Activated naive CD8-positive, alpha-beta T cell treated with anti-CD3 and anti-CD28 coated beads for 36 hours (primary cell): ENCODE results near the gene WDR90. TPM values are rescaled to one million over a fixed set of nuclear protein-coding genes. Genes with fewer than 3 reads are reported as not detected.

ENCODE experiments used
- DNase-seq: peaks from one replicate; pipeline ENCODE4 v3.0.0; 2021
- H3K27ac Mint-ChIP-seq: one replicate; pipeline ENCODE4 v1.8.0; 2022; ENCODE audit warnings: mild to moderate bottlenecking, moderate library complexity, mixed read lengths
- H3K27me3 Mint-ChIP-seq: one replicate; pipeline ENCODE4 v1.8.0; 2022; ENCODE audit warnings: mild to moderate bottlenecking, mixed read lengths
- H3K36me3 Mint-ChIP-seq: one replicate; pipeline ENCODE4 v1.8.0; 2021; ENCODE audit warnings: mild to moderate bottlenecking, mixed read lengths
- H3K4me1 Mint-ChIP-seq: one replicate; pipeline ENCODE4 v1.8.0; 2021; ENCODE audit warnings: mixed read lengths
- H3K4me3 Mint-ChIP-seq: one replicate; pipeline ENCODE4 v1.8.0; 2022; ENCODE audit warnings: mild to moderate bottlenecking, moderate library complexity, mixed read lengths
- H3K9me3 Mint-ChIP-seq: one replicate; pipeline ENCODE4 v1.8.0; 2022; ENCODE audit warnings: mixed read lengths
- total RNA-seq, 2 experiments: library from RNA; stranded (reverse); gene quantifications; one replicate each; pipeline ENCODE4 v1.2.3, GENCODE V29; 2021

The WDR90 gene
- total RNA-seq, 2 experiments from 2014 or later = 84.5 to 86.0 TPM

GRCh38 chr16:642189-643049, 6.7 kb upstream of the WDR90 start:
- Mint-ChIP-seq H3K36me3 (peaks cover 11% of the 10 kb centered on the region), H3K4me1 (peaks cover 19% of the 10 kb centered on the region), H3K9me3 (no peaks in the 10 kb centered on the region), H3K27ac (peak overlapping the region; percentile 66), H3K4me3 (peak overlapping the region; percentile 83), H3K27me3 (no peaks in the 10 kb centered on the region)
- DNase-seq = peak; percentile 63

- Mint-ChIP-seq H3K4me1 (peaks cover 17% of the 10 kb centered on the region), H3K27ac (peak overlapping the region; percentile 66), H3K4me3 (peak overlapping the region; percentile 83), H3K9me3 (no peaks in the 10 kb centered on the region), H3K27me3 (no peaks in the 10 kb centered on the region), H3K36me3 (peaks cover 11% of the 10 kb centered on the region)
- DNase-seq = no peak
Measured at GRCh38 chr16:643050-643368, 6.2 kb upstream of the WDR90 start.

DNA sequence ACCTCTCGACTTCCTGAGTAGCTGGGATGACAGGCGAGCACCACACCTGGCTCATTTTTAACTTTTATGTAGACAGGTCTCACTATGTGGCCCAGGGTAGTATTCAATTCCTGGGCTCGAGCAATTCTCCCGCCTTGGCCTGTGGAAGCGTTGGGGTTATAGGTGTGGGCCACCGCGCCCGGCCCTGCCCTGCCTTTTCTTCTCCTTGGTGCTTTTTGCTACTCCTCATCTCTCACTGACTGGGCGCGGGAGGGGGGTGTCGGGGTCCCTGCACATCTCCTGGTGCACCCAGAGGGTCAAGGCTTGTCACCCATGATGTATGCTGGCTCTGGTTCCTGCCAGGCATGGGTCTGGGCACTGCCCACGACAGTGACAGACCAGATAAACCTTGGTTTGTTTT, 4.6 kb upstream of the WDR90 start:
- H3K27ac Mint-ChIP-seq = peak overlapping the region; percentile 29
- H3K4me1 Mint-ChIP-seq = peaks cover 17% of the 10 kb centered on the region
- no peaks in the 10 kb centered on the region for H3K9me3 Mint-ChIP-seq
- no peak for DNase-seq
- H3K4me3 Mint-ChIP-seq = peak overlapping the region; percentile 63
- H3K36me3 Mint-ChIP-seq = peaks cover 11% of the 10 kb centered on the region
- no peaks in the 10 kb centered on the region for H3K27me3 Mint-ChIP-seq

DNA sequence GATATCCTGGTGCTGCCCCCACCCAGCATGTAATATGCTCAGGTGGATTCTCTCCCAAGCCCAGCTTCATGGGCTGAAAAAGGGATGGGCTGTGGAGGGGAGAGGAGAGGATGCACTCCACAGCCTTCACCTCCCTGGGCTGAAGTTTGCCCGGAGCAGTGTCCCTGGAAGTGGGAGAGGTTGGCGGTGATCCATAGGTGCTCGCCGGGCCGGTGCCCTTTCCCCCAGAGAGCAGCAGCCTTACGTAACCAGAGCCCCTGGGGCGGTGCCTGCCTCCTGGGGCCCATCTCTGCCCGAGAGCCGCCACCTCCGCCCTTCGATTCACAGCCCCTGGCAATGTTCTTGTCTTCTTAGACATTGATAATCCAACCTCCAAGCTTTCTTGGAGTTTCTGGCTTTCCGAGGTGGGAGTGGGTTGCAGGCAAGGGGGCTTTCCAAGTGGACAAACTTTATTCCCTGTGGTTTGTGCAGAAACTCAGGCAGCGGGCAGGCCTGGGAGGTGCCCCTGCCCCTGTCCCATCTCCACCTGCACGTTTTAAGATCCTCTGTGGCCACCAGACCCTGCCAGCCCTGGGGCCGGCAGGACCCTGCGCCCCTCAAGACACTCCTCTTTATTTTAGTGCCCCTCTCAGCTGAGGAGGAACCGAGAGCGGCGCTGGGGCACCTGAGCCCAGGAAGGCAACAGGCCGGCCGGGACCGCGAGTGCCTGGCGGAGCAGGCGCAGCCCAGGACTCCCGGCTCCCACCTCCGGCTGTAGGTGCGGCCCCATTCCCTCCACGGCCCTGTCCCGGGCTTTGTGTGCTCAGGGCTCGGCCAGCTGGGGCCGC, 3.1 kb upstream of the WDR90 start:
- H3K27ac Mint-ChIP-seq = peak overlapping the region; percentile 11
- no peak overlapping the region for H3K4me3 Mint-ChIP-seq
- peaks cover 14% of the 10 kb centered on the region for H3K36me3 Mint-ChIP-seq
- H3K9me3 Mint-ChIP-seq = no peaks in the 10 kb centered on the region
- DNase-seq = no peak
- peaks cover 17% of the 10 kb centered on the region for H3K4me1 Mint-ChIP-seq
- no peaks in the 10 kb centered on the region for H3K27me3 Mint-ChIP-seq

- Mint-ChIP-seq H3K27ac (peak overlapping the region; percentile 21), H3K27me3 (no peaks in the 10 kb centered on the region)
Measured at GRCh38 chr16:646679-647172, 2.4 kb upstream of the WDR90 start.

GRCh38 chr16:647173-647902, 1.8 kb upstream of the WDR90 start:
- no peaks in the 10 kb centered on the region for H3K9me3 Mint-ChIP-seq
- H3K36me3 Mint-ChIP-seq = peaks cover 14% of the 10 kb centered on the region
- no peak overlapping the region for H3K4me3 Mint-ChIP-seq
- peaks cover 17% of the 10 kb centered on the region for H3K4me1 Mint-ChIP-seq
- H3K27ac Mint-ChIP-seq = no peak overlapping the region
- DNase-seq = no peak
- H3K27me3 Mint-ChIP-seq = no peaks in the 10 kb centered on the region

More at GRCh38 chr16:646679-647172, 2.4 kb upstream of the WDR90 start:
- Mint-ChIP-seq H3K9me3 (no peaks in the 10 kb centered on the region), H3K4me3 (no peak overlapping the region), H3K4me1 (peaks cover 17% of the 10 kb centered on the region), H3K36me3 (peaks cover 14% of the 10 kb centered on the region)
- no peak for DNase-seq

GRCh38 chr16:648071-648780, 939 bp upstream of the WDR90 start:
- H3K9me3 Mint-ChIP-seq = no peaks in the 10 kb centered on the region
- peaks cover 17% of the 10 kb centered on the region for H3K36me3 Mint-ChIP-seq
- peaks cover 15% of the 10 kb centered on the region for H3K4me1 Mint-ChIP-seq
- peak overlapping the region; percentile 89 for H3K4me3 Mint-ChIP-seq
- H3K27me3 Mint-ChIP-seq = no peaks in the 10 kb centered on the region
- DNase-seq = peak; percentile 70
- H3K27ac Mint-ChIP-seq = peak overlapping the region; percentile 86

- DNase-seq = peak; percentile 47
- H3K4me1 Mint-ChIP-seq = peaks cover 6% of the 10 kb centered on the region
- H3K27ac Mint-ChIP-seq = peak overlapping the region; percentile 62
Measured at GRCh38 chr16:649631-650030, 466 bp downstream of the WDR90 start.

GRCh38 chr16:651844-652243, 2.7 kb downstream of the WDR90 start:
- DNase-seq = no peak
- H3K27ac Mint-ChIP-seq = no peak overlapping the region
- peaks cover 1% of the 10 kb centered on the region for H3K4me1 Mint-ChIP-seq
- no peaks in the 10 kb centered on the region for H3K9me3 Mint-ChIP-seq
- H3K36me3 Mint-ChIP-seq = peaks cover 6% of the 10 kb centered on the region
- no peaks in the 10 kb centered on the region for H3K27me3 Mint-ChIP-seq
- no peak overlapping the region for H3K4me3 Mint-ChIP-seq

More at GRCh38 chr16:649631-650030, 466 bp downstream of the WDR90 start:
- H3K36me3 Mint-ChIP-seq = peaks cover 7% of the 10 kb centered on the region
- no peaks in the 10 kb centered on the region for H3K27me3 Mint-ChIP-seq
- H3K4me3 Mint-ChIP-seq = peak overlapping the region; percentile 79
- H3K9me3 Mint-ChIP-seq = no peaks in the 10 kb centered on the region

DNA sequence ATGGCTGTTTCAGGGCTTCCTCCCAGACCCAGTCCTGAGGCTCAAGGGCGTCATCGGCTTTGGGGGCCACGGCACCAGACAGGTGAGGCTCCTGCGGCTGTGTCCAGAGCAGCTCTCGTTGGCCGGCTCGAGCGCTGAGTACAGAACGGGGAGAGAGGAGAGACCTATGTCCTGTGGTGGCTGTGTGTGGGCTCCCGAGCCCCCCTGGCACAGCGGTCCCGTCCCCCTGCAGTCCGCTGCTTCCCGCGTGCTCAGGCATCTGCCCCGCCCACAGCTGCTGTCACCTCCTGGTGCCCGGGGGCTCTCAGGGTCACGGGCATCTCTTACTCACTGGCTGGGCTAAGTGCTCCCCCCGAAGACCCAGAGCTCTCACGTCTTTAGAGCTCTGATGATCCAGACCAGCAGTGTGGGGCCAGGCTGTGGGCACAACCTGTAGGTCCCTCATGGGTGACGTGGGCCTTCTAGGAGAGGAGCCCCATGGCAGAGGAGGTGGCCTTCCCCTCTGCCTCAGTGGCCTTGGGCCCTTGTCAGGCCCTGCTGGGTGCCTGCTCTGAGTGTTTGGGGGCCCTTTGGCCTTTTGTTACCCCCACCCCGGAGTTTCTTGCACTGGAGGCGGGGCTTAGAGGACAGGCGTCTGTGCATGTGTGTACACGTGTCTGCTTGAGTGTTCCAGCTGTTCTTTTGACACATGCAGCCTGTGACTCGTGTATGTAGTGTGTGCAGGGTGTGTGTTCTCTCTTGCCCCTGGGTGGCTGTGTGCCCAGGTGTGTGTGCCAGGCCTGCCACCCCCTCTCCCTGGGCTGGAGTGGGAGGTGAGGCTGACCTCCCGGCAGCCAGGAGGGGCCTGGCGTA, 3.5 kb downstream of the WDR90 start:
- Mint-ChIP-seq H3K4me3 (no peak overlapping the region), H3K9me3 (no peaks in the 10 kb centered on the region), H3K27ac (no peak overlapping the region), H3K27me3 (no peaks in the 10 kb centered on the region), H3K36me3 (peaks cover 6% of the 10 kb centered on the region), H3K4me1 (no peaks in the 10 kb centered on the region)
- no peak for DNase-seq

GRCh38 chr16:654034-654433, 4.9 kb downstream of the WDR90 start:
- Mint-ChIP-seq H3K27ac (no peak overlapping the region), H3K9me3 (no peaks in the 10 kb centered on the region), H3K4me1 (no peaks in the 10 kb centered on the region), H3K4me3 (no peak overlapping the region), H3K36me3 (peaks cover 6% of the 10 kb centered on the region), H3K27me3 (no peaks in the 10 kb centered on the region)
- no peak for DNase-seq

DNA sequence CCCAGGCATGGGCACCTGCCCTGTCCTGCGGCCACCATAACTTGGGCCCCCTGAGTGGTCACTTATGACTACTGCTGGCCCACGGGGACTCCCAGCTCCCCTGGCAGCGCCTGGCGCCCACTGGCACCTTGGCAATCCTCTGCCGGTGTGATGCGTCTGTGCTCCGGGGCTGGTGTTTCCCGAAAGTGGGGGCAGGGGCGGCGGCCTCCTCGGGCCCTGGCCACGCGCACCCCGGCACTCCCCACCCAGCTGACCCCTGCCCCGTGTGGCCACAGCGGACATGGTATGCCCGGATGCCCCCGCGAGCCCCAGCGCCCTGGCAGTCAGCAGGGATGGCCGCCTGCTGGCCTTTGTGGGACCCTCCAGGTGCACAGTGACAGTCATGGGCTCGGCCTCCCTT, 8.3 kb downstream of the WDR90 start:
- Mint-ChIP-seq H3K27me3 (no peaks in the 10 kb centered on the region), H3K9me3 (no peaks in the 10 kb centered on the region), H3K36me3 (peaks cover 4% of the 10 kb centered on the region), H3K4me1 (no peaks in the 10 kb centered on the region), H3K4me3 (no peak overlapping the region), H3K27ac (no peak overlapping the region)
- DNase-seq = no peak

DNA sequence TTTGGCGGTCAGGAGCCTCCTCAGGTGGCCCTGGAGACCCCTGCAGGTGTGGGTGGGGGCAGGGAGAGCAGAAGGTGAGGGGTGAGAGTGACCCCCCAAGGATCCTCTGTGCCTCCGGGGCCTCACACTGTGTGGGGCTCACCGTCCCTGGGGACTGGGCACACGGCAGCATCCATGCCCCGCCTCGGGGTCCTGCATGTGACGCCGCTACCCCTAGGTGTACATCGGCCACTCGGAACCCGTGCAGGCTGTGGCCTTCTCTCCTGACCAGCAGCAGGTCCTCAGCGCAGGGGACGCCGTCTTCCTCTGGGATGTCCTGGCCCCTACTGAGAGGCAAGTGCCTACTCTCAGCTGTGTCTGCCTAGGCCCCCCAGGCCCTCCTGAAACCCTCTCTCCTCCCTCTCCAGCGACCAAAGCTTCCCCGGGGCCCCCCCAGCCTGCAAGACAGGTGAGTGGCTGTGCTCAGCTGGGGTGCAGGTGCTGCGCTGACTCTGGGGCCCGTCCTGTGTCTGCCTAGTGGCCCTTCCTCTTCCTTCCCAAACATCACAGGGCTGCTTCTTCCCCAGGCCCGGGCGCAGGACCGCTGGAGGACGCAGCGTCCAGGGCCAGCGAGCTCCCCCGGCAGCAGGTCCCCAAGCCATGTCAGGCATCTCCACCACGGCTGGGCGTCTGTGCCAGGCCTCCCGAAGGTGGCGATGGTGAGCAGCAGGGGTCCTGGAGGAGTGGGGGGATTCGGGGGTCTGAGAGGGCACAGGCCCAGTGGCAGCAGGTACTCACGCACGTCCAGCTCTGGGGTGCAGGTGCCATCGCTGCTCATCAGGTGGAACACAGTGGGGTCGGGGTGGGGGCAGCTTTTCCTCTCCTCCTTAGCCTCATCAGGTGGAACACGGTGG, 9.8 kb downstream of the WDR90 start:
- H3K27ac Mint-ChIP-seq = no peak overlapping the region
- H3K36me3 Mint-ChIP-seq = peaks cover 7% of the 10 kb centered on the region
- no peak for DNase-seq
- H3K9me3 Mint-ChIP-seq = no peaks in the 10 kb centered on the region
- H3K4me1 Mint-ChIP-seq = no peaks in the 10 kb centered on the region
- no peaks in the 10 kb centered on the region for H3K27me3 Mint-ChIP-seq
- H3K4me3 Mint-ChIP-seq = no peak overlapping the region
